ENCODE results near the gene CELF4.

DNA sequence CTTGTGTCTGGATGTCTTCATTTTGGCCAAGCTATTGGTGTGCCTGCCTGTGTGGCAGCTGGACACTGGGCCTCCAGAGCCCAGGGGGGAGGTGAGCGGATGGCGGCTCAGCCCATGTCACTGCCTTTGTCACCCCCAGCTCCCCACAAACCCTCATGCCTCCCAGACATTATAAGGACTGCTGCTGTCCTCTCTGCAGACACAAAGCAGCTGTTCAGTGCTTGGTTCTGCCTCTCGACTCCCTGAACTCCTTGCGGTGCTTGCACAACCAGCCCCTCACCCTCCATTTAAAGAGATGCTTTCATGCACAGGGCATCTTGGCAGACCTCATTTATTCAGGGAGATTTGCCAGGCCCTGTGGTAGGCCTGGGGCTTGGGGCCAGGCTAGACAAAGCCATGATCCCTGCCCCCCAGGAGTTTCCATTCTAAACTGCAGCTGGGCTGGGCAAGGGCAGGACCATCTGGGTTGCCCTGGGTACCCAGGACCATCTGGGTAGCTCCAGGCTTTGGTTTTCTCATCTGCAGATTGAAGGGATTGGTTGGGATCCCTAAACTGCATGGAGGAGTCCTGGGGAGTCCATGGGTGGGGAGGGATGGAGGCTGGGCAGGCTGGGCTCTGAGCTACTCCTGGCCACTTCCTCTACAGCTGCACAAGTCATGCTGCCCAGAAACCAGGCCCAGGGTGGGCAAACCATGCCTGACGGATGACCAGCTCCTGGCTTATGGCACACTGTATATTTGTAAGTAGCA lies 168.5 kb downstream of the CELF4 start:
- TF ChIP-seq GATA2 (IDR thresholded peaks at IDR 0.05; ENCODE audit: low read depth, low read length) (no peak), GATA3 (IDR thresholded peaks at IDR 0.05; ENCODE audit: low read depth, low read length) (no peak)

Data from SH-SY5Y (cell line).